Right cardiac atrium (tissue), 5 donors: ENCODE measurements around the gene DYNC1I1. TPM values are rescaled to one million over a fixed set of nuclear protein-coding genes. Genes with fewer than 3 reads are reported as not detected.

Experiments used
- ATAC-seq, 2 donors: fragments of 200-7000 bp; cut with Tn5 transposase; one replicate each; pipeline versions ENCODE4 v1.8.0 to v1.9.1; 2020; ENCODE audit warnings: moderate library complexity in 2 of 2, mild to moderate bottlenecking in 1 of 2
- DNase-seq, 3 donors: peaks; one replicate each; pipeline ENCODE4 v3.0.0-alpha.2; 2020
- H3K27ac ChIP-seq: one replicate; pipeline ENCODE4 v1.5.1; 2013; ENCODE audit warnings: mild to moderate bottlenecking, low read length, control low read depth, moderate library complexity
- H3K27me3 ChIP-seq: one replicate; pipeline ENCODE4 v1.6.1; 2013; ENCODE audit not compliant: control insufficient read depth, insufficient read depth
- H3K4me1 ChIP-seq: one replicate; pipeline ENCODE4 v1.6.1; 2013; ENCODE audit warnings: low read length; ENCODE audit not compliant: control insufficient read depth, insufficient read depth
- H3K4me3 ChIP-seq: one replicate; pipeline ENCODE4 v1.5.1; 2013; ENCODE audit warnings: low read length, control low read depth
- H3K9me3 ChIP-seq: one replicate; pipeline ENCODE4 v1.6.1; 2013; ENCODE audit warnings: low read length; ENCODE audit not compliant: control insufficient read depth
- WGBS: extraction: QIAGEN DNeasy Blood & Tissue Kit; methylation state at CpG from one replicate; pipeline ENCODE4 v1.1.7; 2013; 5-methylcytosine and 5-hydroxymethylcytosine counted together
- intact Hi-C, 4 donors: fragments of 100-400 bp; cut with DNase I; formaldehyde crosslinking; loops; one replicate each; pipeline versions ENCODE4 v1.11.0 to v1.14.0; 2022 to 2023
- polyA plus RNA-seq: library from polyadenylated mRNA; stranded (reverse); fragments of 200-250 nt; gene quantifications from one replicate; pipeline ENCODE4 v1.2.3, GENCODE V29; 2013
- total RNA-seq, 4 donors: library from RNA; stranded (reverse); fragmentation: NEBNext Ultra II Directional; extraction: Animal tissue kit (Norgen Biotek cat#: 25700); gene quantifications; one replicate each; pipeline ENCODE4 v1.2.1, GENCODE V29; 2021
- donor health status: healthy with polysubstance abuse.
- donor health status: DM: no; HTN: yes; CAD: no.
- donor health status: DM: no; HTN: no; CAD: no.
- donor health status: DM: no; HTN: yes; CAD: no; lungs with severe emphysema.
- donor health status: DM: yes; HTN: yes; CAD: no.

Gene DYNC1I1
- total and polyA plus RNA-seq, 5 donors, result 11.0 to 29.8 (median 20.5) TPM

- DNase-seq (no peak), ATAC-seq (no peak)
- H3K27ac ChIP-seq, result no peak overlapping the region
- 70% methylated on average over 1 of the region's 1 CpG for WGBS
- no peak overlapping the region for H3K4me3 ChIP-seq
- H3K9me3 ChIP-seq, result no peaks in the 10 kb centered on the region
- no peaks in the 10 kb centered on the region for H3K4me1 ChIP-seq
- intact Hi-C loops, result no loop called here
- no peaks in the 10 kb centered on the region for H3K27me3 ChIP-seq
These were observed 371.8 kb downstream of the DYNC1I1 start for GRCh38 chr7:96144260-96144526.

Other genes starting within 250 kb of the DYNC1I1 start
- gene PDK4, start 176.0 kb upstream of the DYNC1I1 start, total RNA-seq, result 100 to 1,000 TPM in 2 of 4 donors, 10 to 100 TPM in 2; 53.0 to 842 (median 103) TPM
- gene PDK4, start 176.0 kb upstream of the DYNC1I1 start, polyA plus RNA-seq, result 133 TPM